AG04449 (cell line): ENCODE measurements around the gene SPATA6.
"Not testable (repeated sequence)": the region's sequence is repeated elsewhere in the genome, so short reads cannot be mapped to it uniquely, and the experiment has no call there.

Experiments
- CTCF ChIA-PET: fragments of 350-600 bp; formaldehyde crosslinking; extraction: SDS; loops from one replicate; lab custom pipeline; 2021; ENCODE audit warnings: antibody characterized with exemption; lab: Yijun Ruan, JAX
- POLR2A ChIA-PET: fragments of 400-600, 350-600 bp; formaldehyde crosslinking; extraction: SDS; loops from one replicate; lab custom pipeline; 2020; ENCODE audit warnings: antibody characterized with exemption, inconsistent platforms; lab: Yijun Ruan, JAX
- DNase-seq: peaks from one replicate; pipeline ENCODE4 v3.0.0-alpha.2; 2010; ENCODE audit warnings: low read depth, low spot score
- H3K4me3 ChIP-seq: 2 replicates; pipeline ENCODE4 v1.5.1; 2011; ENCODE audit warnings: low read depth, mild to moderate bottlenecking, control low read depth, low read length
- TF ChIP-seq, protein P1 (sequence below): IDR thresholded peaks from one replicate; pipeline ENCODE4 v1.5.1; 2011; ENCODE audit warnings: mild to moderate bottlenecking, moderate library complexity, low read length, control low read depth, inconsistent platforms; ENCODE audit not compliant: insufficient read depth; ENCODE audit errors: missing control alignments

The SPATA6 gene

DNA sequence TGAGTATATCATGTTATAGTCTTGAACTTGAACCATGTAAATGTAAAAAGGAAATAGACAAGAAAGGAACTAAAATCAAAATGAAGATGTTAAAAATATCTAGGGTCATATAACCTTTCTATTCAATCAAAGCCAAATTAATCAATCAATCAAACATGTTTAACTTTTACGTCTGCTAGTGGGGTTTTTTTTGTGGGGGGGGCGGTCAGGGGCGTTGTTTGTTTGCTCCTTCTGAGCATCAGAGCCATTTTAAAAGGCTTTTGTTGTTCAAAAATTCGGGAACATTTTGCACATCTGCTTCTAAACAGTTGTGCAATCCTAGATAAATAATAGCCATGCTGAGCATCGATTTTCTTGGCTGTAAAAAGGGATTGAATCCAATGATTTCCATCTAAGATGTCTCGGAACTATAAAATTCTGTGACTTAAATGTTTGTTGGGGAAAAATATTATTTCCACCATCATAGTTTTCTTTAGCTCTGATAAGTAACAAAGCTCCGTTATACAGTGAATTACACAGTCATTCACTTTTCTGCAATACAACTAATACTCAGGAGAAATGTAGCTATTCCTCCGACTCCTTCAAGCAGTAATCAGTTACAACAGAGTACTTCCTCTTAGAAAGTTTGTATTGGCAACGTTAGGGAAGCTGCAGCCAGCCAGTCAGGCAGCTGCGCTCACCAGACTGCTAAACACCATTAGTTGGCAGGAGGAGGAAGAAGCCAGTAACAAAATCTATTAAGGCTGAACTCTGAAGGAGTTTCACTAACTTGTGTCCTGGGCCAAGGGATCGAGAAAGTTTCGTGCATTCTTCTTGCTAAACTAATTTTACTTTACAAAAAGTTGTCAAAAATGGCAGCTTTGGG, 2.2 kb downstream of the SPATA6 start:
- TF ChIP-seq, protein P1, sequence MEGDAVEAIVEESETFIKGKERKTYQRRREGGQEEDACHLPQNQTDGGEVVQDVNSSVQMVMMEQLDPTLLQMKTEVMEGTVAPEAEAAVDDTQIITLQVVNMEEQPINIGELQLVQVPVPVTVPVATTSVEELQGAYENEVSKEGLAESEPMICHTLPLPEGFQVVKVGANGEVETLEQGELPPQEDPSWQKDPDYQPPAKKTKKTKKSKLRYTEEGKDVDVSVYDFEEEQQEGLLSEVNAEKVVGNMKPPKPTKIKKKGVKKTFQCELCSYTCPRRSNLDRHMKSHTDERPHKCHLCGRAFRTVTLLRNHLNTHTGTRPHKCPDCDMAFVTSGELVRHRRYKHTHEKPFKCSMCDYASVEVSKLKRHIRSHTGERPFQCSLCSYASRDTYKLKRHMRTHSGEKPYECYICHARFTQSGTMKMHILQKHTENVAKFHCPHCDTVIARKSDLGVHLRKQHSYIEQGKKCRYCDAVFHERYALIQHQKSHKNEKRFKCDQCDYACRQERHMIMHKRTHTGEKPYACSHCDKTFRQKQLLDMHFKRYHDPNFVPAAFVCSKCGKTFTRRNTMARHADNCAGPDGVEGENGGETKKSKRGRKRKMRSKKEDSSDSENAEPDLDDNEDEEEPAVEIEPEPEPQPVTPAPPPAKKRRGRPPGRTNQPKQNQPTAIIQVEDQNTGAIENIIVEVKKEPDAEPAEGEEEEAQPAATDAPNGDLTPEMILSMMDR = no peak
- peak overlapping the region; percentile 13; the same call in 1 of the 2 replicates for H3K4me3 ChIP-seq
- peak; percentile 14 for DNase-seq
- CTCF ChIA-PET = interaction anchor here (0.9 to 1.0 kb wide), 2 partner anchors 15 to 28 kb away, joined by 3 read pairs; no protein-coding TSS in a partner anchor
- POLR2A ChIA-PET = no interaction called here

DNA sequence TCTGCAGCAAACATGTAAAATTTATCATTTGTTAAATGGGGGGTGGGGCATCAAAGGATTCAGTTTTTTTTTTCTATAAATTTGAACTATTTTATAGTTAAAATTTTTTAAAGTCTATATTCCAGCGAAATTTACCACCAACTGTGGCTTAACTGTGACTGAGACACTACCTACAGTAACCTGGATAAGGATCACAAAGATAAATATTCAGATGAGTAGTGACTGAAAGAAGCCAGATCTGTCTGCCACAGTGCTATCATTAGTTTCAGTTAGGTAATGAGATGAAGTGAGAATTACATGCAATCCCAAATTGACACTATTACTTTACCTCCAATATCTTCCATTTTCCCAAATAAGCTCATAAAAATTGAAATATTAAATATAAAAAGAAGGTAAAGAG, 5.4 kb downstream of the SPATA6 start:
- ChIA-PET CTCF (no interaction called here), POLR2A (no interaction called here)
- TF ChIP-seq, protein P1 = no peak
- no peak overlapping the region for H3K4me3 ChIP-seq
- DNase-seq = no peak

DNA sequence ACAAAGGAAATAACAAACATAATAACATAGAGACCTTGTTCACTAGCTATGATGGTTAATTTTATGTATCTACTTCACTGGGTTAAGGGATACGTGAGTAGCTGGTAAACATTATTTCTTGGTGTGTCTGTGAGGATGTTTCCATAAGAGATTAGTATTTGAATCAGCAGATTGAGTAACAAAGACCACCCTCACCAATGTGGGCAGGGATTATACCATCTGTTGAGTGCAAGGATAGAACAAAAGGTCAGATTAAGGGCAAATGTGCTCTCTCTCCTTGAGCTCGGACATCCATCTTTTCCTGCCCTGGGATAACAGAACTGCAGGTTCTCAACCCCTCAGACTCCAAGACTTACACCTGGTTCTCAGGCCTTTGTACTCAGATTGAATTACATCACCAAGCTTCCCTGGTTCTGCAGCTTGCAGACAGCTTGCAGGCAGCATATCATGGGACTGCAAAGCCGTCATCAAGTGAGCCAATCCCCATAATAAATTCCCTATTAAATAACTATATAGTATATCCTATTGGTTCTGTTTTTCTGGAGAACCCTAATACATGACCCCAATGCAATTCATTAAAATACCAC, 9.2 kb downstream of the SPATA6 start:
- DNase-seq = no peak
- POLR2A ChIA-PET = no interaction called here
- H3K4me3 ChIP-seq = no peak overlapping the region
- CTCF ChIA-PET = no interaction called here
- TF ChIP-seq, protein P1 = no peak

DNA sequence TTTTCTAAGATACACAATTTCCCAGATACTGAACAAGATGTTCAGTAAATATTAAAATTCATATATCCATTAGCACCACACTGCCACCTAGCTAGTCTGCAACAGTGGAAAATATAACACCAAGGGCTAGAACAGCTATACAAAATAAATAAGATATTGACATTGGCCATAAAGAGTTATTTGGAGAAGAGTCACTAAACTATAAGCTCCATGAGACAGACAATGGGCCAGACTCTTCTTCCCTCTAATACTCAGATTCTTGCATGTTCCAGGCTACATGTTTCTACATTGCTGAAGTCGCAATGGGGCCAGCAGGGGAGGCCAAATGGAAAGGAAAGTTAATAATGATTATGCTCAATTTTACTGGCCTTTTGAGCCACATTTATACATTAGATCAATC, 21.5 kb downstream of the SPATA6 start:
- no peak for DNase-seq
- TF ChIP-seq, protein P1 = no peak
- no peak overlapping the region for H3K4me3 ChIP-seq
- CTCF ChIA-PET = interaction anchor here (0.7 to 2.4 kb wide), 6 partner anchors 18 to 96 kb away, joined by 3 to 5 read pairs (median 4); partner anchors contain the start of gene SPATA6
- POLR2A ChIA-PET = no interaction called here

DNA sequence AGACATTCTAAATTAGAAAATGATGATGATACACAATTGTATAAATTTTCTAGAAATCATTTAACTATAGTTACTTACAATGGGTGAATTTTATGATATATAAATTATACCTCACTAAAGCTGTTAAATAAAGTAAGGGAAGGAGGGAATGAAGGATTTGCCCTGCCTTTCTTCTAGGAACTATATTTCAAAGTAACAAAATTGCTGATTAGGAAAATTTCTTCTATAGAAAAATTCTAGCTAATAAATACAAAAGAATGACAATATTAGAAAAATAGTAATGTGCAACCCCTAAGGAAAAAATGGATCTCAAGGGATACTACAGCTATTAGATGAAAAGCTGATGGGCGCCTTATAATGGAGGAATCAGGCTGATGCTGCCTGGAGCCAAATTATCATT, 23.1 kb downstream of the SPATA6 start:
- ChIA-PET CTCF (no interaction called here), POLR2A (no interaction called here)
- DNase-seq = no peak
- TF ChIP-seq, protein P1 = no peak
- H3K4me3 ChIP-seq = no peak overlapping the region

DNA sequence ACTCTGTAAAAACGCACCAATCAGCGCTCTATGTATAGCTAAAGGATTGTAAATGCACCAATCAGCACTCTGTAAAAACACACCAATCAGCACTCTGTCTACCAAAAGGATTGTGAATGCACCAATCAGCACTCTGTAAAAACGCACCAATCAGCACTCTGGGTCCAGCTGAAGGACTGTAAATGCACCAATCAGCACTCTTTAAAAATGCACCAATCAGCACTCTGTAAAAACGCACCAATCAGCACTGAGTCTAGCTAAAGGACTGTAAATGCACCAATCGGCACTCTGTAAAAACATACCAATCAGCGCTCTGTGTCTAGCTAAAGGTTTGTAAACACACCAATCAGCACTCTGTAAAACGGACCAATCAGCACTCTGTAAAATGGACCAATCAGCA, 27.8 kb downstream of the SPATA6 start:
- CTCF ChIA-PET = not testable (repeated sequence)

More for the DNA sequence above, 27.8 kb downstream of the SPATA6 start:
- H3K4me3 ChIP-seq, DNase-seq, POLR2A ChIA-PET: not testable (repeated sequence)
